Lower lobe of right lung (tissue), 2 donors: ENCODE results near the gene BCO1. TPM values are rescaled to one million over a fixed set of nuclear protein-coding genes. Genes with fewer than 3 reads are reported as not detected.

Experiments
- ATAC-seq, 2 donors: fragments of 200-7000 bp; cut with Tn5 transposase; one replicate each; pipeline ENCODE4 v1.9.1; 2020 to 2022; ENCODE audit warnings: mild to moderate bottlenecking in 2 of 2, moderate library complexity in 2 of 2
- DNase-seq: peaks from one replicate; pipeline ENCODE4 v3.0.0-alpha.2; 2020
- H3K27ac ChIP-seq: fragments of 200-600 bp; one replicate; pipeline ENCODE4 v1.8.0; 2022
- H3K27me3 ChIP-seq: fragments of 200-600 bp; one replicate; pipeline ENCODE4 v1.8.0; 2022; ENCODE audit warnings: low read depth
- H3K36me3 ChIP-seq: fragments of 200-600 bp; one replicate; pipeline ENCODE4 v1.8.0; 2022; ENCODE audit warnings: mild to moderate bottlenecking
- H3K4me1 ChIP-seq: fragments of 200-600 bp; one replicate; pipeline ENCODE4 v1.8.0; 2022
- H3K4me3 ChIP-seq: fragments of 200-600 bp; one replicate; pipeline ENCODE4 v1.8.0; 2022; ENCODE audit warnings: mild to moderate bottlenecking
- H3K9me3 ChIP-seq: fragments of 200-600 bp; one replicate; pipeline ENCODE4 v1.8.0; 2022
- intact Hi-C: fragments of 100-400 bp; cut with DNase I; formaldehyde crosslinking; loops from one replicate; pipeline ENCODE4 v1.11.0; 2022
- total RNA-seq: library from RNA; stranded (reverse); fragmentation: NEBNext Ultra II Directional; extraction: Animal tissue kit (Norgen Biotek cat#: 25700); gene quantifications from one replicate; pipeline ENCODE4 v1.2.1, GENCODE V29; 2021
- TF ChIP-seq, protein P1 (sequence below): fragments of 200-600 bp; IDR thresholded peaks from one replicate; pipeline ENCODE4 v1.8.0; 2022; ENCODE audit warnings: antibody characterized with exemption, mild to moderate bottlenecking
- donor health status: DM: no; HTN: yes; CAD: no; lungs with severe emphysema.

The BCO1 gene
- total RNA-seq, 1 donor from 2014 or later, result 0.74 TPM

- TF ChIP-seq, protein P1, sequence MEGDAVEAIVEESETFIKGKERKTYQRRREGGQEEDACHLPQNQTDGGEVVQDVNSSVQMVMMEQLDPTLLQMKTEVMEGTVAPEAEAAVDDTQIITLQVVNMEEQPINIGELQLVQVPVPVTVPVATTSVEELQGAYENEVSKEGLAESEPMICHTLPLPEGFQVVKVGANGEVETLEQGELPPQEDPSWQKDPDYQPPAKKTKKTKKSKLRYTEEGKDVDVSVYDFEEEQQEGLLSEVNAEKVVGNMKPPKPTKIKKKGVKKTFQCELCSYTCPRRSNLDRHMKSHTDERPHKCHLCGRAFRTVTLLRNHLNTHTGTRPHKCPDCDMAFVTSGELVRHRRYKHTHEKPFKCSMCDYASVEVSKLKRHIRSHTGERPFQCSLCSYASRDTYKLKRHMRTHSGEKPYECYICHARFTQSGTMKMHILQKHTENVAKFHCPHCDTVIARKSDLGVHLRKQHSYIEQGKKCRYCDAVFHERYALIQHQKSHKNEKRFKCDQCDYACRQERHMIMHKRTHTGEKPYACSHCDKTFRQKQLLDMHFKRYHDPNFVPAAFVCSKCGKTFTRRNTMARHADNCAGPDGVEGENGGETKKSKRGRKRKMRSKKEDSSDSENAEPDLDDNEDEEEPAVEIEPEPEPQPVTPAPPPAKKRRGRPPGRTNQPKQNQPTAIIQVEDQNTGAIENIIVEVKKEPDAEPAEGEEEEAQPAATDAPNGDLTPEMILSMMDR, result no peak
- Histone ChIP-seq H3K4me1 (no peaks in the 10 kb centered on the region), H3K27ac (no peak overlapping the region), H3K27me3 (no peaks in the 10 kb centered on the region), H3K4me3 (no peak overlapping the region), H3K36me3 (no peaks in the 10 kb centered on the region), H3K9me3 (no peaks in the 10 kb centered on the region)
- intact Hi-C loops, result no loop called here
- ATAC-seq, result no peak
- no peak for DNase-seq
These were observed 58.1 kb downstream of the BCO1 start for GRCh38 chr16:81296631-81297030.

- DNase-seq, result no peak
- TF ChIP-seq, protein P1, result no peak
- Histone ChIP-seq H3K36me3 (peaks cover 3% of the 10 kb centered on the region), H3K4me3 (no peak overlapping the region), H3K9me3 (no peaks in the 10 kb centered on the region), H3K27me3 (no peaks in the 10 kb centered on the region), H3K4me1 (peaks cover under 1% of the 10 kb centered on the region), H3K27ac (no peak overlapping the region)
- intact Hi-C loops, result no loop called here
- ATAC-seq, result no peak
These were observed 69.3 kb downstream of the BCO1 start for GRCh38 chr16:81307770-81308169.

GRCh38 chr16:81310045-81310644 lies 71.7 kb downstream of the BCO1 start:
- TF ChIP-seq, protein P1, result no peak
- H3K27me3 ChIP-seq, result no peaks in the 10 kb centered on the region
- no peak overlapping the region for H3K4me3 ChIP-seq
- no peak for ATAC-seq
- DNase-seq, result no peak
- intact Hi-C loops, result no loop called here
- H3K36me3 ChIP-seq, result no peaks in the 10 kb centered on the region
- no peaks in the 10 kb centered on the region for H3K9me3 ChIP-seq
- no peak overlapping the region for H3K27ac ChIP-seq
- H3K4me1 ChIP-seq, result peaks cover 15% of the 10 kb centered on the region

GRCh38 chr16:81311762-81312161 lies 73.3 kb downstream of the BCO1 start:
- DNase-seq, result no peak
- Histone ChIP-seq H3K4me3 (no peak overlapping the region), H3K27ac (no peak overlapping the region), H3K4me1 (peaks cover 27% of the 10 kb centered on the region), H3K27me3 (no peaks in the 10 kb centered on the region), H3K9me3 (no peaks in the 10 kb centered on the region), H3K36me3 (no peaks in the 10 kb centered on the region)
- no peak for ATAC-seq
- TF ChIP-seq, protein P1, result no peak
- intact Hi-C loops, result no loop called here

DNA sequence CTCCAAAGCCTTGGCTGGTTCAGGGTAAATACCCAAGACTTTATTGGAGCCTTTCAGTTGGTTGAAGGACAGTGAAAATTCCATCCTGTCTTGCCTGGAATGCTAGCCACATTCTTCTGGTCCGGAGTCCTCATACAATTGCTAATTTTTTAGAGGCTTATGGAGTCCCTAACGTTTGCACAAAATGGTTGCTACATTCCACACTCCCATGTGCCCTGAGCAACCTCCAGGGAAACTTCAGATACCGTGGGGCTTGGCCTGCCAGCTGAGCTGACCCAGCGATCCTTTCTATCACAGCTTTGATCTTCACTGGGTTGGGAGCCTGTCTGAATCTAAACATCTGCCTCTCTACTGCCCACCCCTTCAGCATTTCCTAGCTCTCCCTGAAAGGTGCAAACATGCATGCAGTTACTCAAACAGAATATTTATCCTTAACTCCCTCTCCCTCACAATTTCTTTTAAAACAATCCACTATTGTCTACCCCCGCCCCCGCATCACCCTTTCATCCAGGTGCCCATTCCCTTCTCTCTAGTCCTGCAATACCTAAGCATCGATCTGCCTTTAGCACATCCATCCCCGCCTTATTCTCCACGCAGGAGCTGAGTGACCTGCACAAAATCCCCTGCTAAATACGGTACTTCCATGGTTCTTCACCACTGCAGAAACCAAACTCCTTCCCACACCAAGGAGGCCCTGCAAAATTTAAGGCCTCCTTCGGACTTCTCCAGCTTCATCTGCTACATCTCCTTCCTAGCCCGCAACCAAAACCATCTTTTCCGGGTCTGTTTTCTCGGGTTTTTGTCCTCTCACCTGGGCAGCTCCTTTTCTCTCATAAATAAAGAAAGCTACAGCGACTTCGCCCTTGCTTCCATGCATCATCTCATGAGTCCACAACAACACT lies 75.5 kb downstream of the BCO1 start:
- TF ChIP-seq, protein P1, result no peak
- Histone ChIP-seq H3K4me1 (peaks cover 34% of the 10 kb centered on the region), H3K27ac (peak overlapping the region; percentile 91), H3K9me3 (no peaks in the 10 kb centered on the region), H3K27me3 (no peaks in the 10 kb centered on the region), H3K4me3 (peak overlapping the region; percentile 80), H3K36me3 (no peaks in the 10 kb centered on the region)
- intact Hi-C loops, result no loop called here
- no peak for DNase-seq
- ATAC-seq, result no peak
